Right renal cortex interstitium (tissue), 3 donors: ENCODE measurements around the gene PPM1L. TPM values are rescaled to one million over a fixed set of nuclear protein-coding genes. Genes with fewer than 3 reads are reported as not detected.
"Not testable (repeated sequence)": the region's sequence is repeated elsewhere in the genome, so short reads cannot be mapped to it uniquely, and the experiment has no call there.

ENCODE experiments used
- DNase-seq, 3 donors: peaks; one replicate each; pipeline ENCODE4 v3.0.0-alpha.2; 2013; ENCODE audit warnings: low read depth in 3 of 3, low spot score in 2 of 3
- polyA plus RNA-seq, 3 donors: library from polyadenylated mRNA; unstranded; fragments of 120-200 nt; gene quantifications; one replicate each; pipeline ENCODE4 v1.2.1, GENCODE V29; 2013; ENCODE audit not compliant: insufficient read length in 3 of 3

The PPM1L gene
- polyA plus RNA-seq, 3 donors, result 6.3 to 8.2 (median 8.0) TPM

DNA sequence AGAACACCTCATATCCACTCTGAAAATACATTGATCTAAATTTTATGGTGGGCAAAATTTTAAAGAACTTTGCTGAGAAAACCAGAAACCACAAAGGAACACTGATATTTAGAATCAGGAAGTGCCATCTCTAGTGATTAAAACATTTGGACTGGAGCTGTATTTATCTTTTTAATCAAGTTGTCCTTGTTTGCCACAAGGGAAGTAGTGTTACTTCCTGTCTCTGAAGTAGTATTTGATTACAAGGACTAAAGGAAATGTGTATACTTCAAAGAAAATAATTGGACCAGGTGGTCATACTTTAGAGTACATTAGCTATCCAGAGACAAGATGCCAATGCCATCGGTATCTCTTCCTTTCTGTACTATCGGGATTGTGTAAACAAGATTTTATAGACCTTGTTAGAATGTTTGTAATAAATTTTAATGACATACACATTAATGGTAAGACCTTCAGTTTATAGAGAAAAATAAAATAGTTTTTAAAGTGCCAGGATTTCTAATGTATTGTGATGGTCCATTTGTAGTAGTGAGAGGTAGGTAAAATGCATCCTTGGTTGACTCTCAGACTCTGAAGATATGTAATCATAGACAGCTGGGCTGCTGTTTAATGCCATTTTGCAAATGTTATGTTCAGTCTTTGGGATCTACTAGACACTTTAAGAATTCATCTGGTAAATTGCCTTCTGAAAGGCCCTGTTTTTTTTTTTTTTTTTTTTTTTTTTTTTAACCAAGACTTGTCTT lies 217.2 kb downstream of the PPM1L start:
- no peak for DNase-seq

DNA sequence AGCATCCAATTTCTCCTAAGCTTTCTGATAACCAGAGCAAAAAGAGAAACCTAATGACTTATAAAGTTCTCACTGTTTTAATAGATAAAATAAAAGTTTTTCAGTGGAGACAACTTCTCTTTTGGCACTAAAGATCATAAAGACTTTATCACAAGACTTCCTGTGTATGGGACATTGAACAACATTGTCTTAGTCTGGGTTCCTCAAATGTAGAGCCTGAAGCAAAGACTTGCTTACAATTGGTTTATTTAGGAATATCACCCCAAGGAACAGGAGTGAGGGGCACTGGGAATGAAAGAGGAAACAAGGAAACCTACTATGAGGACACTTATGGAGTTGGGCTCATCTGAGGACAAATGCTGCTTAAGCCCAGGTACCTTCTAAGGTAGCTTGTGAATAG lies 221.7 kb downstream of the PPM1L start:
- DNase-seq, result no peak

DNA sequence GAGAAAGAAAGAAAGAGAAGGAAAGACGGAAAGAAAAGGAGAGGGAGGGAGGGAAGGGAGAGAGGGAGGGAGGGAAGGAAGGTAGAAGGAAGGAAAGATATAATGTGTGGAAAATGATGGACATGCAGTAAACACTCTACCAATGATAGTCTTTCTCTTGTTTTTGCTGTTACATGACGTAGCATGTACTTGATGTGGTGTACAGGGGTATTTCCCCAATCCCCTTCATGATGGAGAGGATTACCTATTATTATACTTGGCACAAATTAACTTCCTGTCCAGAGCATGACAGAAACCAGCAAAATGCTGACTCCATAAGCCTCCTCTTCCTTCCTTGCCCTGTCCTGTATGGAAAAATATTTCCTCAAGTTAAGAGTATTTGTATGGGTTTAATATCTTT lies 224.7 kb downstream of the PPM1L start:
- no peak for DNase-seq

DNA sequence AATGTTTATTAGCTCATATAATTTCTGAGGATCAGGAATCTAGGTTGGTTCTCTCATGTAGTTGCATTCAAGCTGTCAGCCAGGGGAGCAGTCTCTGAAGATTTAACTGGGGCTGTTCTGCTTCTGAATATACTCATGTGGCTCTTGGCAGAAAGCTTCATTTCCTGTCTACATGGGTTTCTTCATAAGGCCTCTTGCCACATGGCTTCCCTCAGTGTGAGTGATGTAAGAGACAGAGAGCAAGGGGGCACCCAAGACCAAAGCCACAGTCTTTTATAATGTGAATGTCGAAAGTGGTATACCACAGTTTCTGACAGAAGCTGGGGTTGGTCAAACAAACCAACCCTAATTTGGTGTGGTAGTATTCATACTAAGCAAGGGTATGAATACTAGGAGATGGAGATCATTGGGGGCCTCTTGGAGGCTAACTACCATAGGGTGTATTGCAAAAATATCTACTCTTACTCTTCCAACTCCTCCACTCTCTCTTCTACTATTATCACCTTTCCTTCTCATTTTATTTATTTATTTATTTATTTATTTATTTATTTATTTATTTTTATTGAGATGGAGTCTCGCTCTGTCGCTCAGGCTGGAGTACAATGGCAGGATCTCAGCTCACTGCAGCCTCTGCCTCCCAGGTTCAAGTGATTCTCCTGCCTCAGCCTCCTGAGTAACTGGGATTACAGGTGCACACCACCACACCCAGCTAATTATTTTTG lies 225.3 kb downstream of the PPM1L start:
- no peak for DNase-seq

DNA sequence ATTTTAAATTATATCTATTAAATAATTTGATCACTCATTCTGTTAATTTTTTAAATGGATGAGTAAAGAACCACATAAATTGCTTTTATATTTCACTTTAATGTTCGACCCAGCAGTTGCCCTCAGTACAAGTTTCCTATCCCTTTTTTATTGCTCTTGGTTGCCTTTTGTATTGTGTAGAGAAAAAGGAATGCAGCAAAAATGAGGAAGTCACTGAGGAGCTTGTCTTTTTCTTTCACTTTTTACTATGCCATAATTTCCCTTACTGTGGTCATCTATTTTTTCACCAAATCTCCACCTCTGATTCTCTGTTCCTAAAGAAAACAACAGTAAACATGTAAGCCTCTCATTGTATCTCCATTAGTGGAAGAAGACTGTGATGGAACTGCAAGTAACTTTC lies 226.5 kb downstream of the PPM1L start:
- DNase-seq, result no peak

DNA sequence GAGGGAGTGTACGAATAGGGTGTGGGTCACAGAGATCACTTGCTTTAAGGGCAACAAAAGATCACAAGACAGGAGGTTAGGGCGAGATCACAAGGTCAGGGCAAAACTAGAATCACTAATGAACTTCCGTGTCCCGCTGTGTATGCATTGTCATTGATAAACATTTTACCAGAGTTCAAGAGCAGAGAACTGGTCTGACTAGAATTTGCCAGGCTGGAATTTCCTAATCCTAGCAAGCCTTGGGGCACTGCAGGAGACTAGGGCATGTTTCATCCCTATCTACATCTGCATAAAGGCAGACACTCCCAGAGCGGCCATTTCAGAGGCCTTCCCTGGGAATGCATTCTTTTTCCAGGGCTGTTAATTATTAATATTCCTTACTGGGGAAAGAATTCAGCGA lies 227.9 kb downstream of the PPM1L start:
- DNase-seq, result not testable (repeated sequence)

DNA sequence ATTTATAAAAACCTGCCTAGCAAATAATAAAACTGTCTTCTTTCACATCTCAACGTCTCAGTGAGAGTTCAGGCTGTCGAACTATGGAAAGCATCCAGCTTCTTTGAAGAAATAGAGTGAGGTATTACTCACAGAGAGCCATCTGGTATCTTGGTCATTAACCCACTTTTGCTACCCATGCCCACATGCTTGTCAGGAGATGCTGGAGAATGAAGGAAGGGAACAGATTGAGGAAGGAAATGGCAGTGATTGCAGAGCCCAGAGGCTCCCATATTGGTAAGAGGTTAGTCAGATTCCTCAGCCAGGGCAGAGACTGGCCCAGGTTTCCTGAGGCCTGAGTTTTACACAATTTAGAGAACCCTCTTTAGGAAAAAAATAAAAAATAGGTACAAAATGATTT lies 230.0 kb downstream of the PPM1L start:
- DNase-seq, result no peak

DNA sequence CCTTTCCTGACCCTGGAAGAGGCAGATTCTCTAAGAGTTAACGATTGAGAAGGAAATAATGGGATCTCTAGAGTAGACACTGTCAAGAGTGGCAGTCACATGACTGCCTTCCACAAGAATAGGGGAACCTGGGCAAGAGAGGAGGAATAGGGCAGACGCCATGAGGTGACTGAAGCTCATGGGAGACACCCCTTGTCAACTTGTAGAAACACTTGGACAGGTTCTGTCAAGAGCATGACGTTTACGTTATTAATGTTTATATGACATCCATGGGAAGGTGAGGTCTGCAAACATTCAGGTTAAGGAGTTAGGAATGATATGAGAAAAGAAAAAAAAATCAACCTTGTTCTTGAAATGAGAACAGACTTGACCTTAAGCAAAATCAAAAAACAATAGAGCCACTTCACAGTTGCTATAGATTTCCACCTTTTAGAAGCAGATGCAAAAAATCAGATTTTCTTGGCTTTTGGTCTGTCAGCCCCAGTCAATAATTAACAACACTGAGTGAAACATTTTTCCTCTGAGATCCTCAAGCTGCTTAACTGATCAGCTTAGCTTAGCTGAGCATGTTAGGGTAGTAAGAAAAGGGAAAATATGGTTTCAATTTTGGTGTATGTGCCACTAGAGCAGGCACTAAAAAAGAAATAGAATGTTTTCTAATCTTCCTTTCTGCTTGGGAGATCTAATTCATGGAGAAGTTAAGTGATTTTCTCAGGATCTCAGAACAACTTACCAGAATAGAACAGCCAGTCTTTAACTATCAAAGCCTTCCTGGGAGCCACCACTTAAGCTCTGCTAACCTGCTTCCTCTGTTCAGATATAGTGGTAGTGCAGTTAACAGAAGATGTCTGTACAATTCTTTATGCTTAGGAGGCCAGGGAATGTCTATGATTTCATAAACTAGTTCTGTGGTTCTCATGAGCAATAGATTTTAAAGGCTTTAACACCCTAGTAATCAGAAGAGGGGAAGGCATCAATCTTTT lies 232.2 kb downstream of the PPM1L start:
- DNase-seq, result peak in 1 of 3 donors; percentile 5

DNA sequence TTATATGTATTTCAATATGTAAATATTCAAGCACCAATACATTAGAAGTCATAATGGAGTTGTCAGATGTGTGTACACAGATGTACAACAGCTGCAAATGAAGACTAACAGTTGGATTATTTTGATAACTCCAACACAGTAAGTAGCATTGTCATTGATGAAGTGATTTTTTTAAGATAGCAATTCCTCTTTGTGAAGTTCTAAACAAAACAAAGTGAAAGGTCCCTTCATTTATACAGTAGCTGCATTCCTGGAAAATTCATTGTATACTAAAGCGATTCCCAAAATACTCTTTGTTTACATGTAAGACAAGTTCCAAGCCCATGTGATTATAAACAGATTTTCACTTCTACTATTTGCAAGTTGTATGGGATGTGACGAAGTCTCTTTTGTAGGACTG lies 234.4 kb downstream of the PPM1L start:
- no peak for DNase-seq

DNA sequence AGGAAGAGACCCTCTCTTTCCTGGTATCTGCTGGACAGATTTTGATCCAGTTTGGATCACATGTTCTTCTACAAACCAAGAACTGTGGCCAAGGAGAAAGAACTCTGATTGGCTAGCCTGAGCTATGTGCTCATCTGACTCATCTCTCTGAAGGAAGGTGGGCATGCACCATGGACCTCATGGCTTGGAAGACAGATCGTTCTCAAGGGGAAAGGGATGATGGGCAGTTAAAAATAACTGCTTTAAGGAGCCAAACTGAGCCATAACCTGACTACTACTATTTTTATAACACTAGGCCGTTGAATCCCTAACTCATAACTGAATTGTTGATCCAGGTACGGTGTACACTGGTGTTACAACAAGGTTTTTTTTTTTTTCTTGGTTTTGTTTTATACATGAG lies 236.7 kb downstream of the PPM1L start:
- no peak for DNase-seq

DNA sequence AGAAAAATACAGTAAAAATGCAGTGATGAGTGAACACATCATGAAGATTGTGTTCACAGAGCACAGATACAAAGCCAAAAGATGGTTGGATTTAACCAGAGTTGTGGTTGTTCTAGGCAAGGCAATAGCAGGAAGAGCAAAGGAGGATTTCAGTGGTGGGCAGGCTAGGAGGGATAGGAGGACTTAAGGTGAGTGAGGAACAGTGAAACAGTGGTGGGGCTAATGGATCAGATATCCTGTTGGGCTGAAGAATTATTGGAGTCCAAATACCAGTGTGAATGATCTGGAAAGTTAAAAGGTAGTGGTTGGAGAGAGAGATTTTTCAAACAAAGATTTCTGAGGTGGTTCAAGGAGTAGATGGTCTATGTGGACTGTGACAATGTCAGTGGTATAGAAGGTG lies 240.8 kb downstream of the PPM1L start:
- no peak for DNase-seq

DNA sequence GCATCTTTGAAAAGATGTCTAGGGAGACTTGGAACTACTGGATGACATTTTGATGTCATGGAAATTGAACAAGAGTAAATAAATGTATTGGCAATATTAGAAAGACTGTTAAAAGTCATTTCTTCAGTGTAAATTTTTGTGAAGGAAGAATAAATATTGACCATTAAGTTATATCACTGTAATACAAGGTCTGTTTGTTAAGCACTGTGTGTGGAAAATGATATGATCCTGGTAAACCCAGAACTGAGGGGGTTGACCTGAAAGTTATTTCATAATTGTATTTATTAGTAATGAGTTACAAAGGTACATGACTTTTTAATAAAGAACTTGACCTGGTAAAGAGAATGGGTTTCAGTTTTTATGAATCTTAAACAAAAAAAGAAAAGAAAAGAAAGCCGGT lies 242.6 kb downstream of the PPM1L start:
- no peak for DNase-seq

DNA sequence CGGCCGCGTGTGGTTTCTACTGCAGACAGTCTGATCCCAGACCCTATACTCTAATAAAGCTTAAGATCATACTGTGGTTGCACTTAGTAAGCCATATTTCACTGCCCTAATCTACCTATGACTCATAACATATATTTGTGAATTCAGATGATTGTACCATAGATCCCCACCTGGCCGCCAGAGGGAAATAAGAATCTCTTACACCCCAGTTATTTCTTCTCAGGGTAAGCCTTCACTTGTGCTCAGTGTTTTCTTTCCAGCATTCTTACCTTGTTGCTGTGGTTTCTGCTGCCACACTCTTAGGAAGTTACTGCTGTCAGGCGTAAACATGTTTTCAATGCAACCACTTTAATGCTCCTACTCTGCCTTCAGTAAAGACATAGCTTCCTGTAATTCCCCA lies 243.2 kb downstream of the PPM1L start:
- DNase-seq, result no peak

DNA sequence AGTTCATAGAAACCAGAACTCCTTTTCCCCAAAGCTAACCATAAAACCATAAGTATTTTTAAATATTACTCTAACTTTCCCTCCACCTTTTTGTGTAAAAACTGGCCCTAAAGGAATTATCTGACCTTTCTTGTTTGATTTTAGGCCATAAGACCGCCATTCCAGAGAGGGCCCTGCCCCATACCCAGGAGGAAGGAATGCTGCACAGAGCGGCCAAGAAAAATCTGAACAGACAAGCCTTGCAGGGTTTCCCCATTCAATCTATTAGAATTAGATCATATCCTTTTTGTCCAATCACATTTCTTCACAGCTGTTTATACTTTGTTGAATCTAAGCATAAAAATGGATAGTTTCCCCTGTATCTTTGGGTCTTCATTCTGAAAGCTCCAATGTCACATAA lies 252.1 kb downstream of the PPM1L start:
- no peak for DNase-seq

DNA sequence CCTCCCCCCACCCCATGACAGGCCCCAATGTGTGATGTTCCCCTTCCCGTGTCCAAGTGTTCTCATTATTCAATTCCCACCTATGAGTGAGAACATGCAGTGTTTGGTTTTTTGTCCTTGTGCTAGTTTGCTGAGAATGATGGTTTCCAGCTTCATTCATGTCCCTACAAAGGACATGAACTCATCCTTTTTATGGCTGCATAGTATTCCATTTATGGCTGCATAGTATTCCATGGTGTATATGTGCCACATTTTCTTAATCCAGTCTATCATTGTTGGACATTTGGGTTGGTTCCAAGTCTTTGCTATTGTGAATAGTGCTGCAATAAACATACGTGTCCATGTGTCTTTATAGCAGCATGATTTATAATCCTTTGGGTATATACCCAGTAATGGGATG lies 254.1 kb downstream of the PPM1L start:
- not testable (repeated sequence) for DNase-seq

DNA sequence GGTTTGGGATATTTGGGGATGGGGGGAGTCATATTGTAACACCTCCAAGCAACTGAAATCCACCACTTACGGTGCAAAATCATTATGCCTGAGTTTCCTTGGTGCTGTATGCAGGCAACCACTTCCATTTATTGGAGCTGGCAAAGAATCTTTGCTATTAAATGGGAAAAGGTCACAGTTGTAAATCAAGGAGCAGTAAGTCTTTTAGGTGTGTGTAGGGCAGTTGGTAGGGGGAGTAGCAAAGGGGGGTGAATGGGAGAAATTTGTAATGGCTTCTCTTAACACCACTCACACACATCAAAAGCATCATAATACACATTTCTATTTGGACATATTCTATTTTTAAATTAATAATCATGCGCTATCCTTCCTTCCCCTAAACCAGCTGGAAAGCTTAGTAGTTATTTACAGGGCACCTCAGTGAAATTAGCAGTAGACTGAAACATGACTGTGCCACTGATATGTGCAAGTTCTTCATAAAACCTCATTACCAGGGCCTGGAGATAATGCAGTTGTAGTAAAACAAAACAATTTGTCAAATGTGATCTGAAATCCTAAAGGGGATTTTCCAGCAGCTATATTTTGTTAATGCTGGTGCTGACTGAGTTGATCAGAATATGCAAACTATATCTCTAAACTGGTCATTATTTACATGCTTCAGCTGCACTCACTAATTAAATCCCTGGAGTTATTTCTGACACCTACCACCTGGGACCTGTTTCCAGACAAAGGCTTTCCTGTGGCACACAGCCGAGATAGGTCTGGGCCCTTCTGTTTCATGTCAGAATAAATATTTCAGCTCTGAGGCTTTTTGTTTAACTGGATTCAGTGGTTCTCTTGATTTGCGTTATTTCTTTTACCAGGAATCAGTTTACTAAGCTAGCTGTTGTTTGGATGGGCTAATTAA lies 259.1 kb downstream of the PPM1L start:
- no peak for DNase-seq

DNA sequence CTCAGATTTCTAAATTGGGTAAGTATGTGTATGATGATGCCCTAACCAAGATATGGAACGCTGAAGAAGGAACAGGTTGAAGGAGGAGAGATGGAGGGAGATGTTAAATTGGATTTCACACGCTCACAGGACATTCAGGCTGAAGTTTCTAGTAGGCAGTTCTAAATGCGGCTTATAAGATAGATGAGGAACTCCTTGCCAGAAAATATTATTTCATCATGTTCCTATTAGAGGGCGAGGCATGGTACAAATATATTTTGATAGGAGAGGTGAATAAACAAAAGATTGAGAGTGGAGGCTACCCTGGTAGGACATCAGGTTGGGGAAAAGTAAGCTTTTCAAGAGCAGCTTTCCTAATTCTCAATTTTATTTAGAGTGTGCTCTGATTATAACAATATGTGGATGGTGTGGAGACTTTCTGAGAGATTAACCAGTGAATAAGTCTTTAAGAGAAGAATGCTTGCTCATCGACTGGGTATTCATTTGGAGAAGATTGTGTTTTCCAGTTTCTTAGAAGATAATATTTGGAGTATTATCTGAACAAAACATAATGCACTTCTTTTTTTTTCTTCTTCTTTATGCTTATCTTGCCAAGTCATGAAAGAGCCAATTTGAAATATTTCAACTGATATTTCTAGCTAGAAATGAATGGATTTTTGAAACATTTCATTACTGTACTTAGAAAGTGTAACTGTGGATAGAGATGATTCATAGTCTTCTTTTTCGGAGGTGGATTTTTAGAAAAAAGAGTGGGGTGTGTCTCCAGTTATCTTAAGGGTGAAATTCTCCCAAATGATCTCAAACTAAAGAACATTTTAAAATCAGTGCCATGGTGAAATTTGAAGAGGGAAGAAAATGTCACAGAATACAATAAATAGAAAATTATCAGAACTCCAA lies 260.6 kb downstream of the PPM1L start:
- no peak for DNase-seq

DNA sequence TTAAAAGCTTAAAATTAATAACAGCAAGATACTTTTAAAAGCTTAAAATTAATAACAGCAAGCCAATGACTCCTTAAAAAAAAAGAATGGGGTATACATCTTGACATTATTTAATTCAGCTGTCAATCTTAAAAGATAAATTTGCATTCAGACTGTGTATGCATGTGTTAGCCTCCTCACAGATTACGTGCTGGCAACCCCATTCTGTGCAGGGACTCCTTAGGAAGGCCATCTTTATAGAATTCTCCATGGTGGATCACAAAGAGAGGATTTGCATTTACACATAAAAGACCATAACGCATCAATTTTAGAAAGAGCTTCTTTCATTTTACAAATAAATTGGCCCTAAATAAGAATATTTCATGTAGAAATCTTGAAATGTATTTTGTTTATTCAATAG lies 261.9 kb downstream of the PPM1L start:
- DNase-seq, result no peak

DNA sequence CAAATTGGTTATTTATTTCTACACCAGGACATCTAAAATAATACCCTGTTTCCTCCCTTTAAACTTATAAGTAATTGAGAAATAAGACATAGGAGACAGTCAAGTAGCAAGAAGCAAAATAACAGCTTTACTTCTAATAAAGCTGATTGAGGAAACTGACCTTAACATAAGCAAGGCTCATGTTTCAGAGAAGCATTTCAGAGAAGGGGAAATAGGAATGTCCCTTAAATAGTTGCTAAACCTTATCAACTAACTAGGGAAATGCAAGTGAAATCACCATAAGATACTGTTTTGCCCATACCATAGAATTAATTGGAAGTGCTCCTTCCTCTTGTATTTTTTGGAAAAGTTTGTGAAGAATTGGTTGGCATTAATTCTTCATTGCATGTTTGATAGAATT lies 264.2 kb downstream of the PPM1L start:
- no peak for DNase-seq
